ENCODE data around the gene NDUFC2. TPM values are rescaled to one million over a fixed set of nuclear protein-coding genes. Genes with fewer than 3 reads are reported as not detected.
A peak's percentile ranks its signal among the peaks of the same experiment; 100 is the strongest.

Gene NDUFC2
- total and polyA plus RNA-seq, 2 experiments from 2014 or later: 122 to 711 TPM

- H3K9me3 Mint-ChIP-seq: no peaks in the 10 kb centered on the region
- no peak for ATAC-seq
- Histone ChIP-seq H3K36me3 (ENCODE audit: insufficient read depth) (no peaks in the 10 kb centered on the region), H3K27ac (ENCODE audit: low read depth) (peak overlapping the region; percentile 70; the same call in 1 of the 2 replicates), H4K20me1 (replicated peaks; ENCODE audit: insufficient read depth) (no peaks in the 10 kb centered on the region), H3F3A (replicated peaks; ENCODE audit: low read depth) (no peaks in the 10 kb centered on the region), H3K4me3 (no peak overlapping the region), H3K27me3 (ENCODE audit: insufficient read depth) (no peaks in the 10 kb centered on the region), H2AFZ (peak overlapping the region; percentile 96; the same call in 1 of the 2 replicates), H3K9me2 (ENCODE audit: insufficient read depth) (peaks cover 6% of the 10 kb centered on the region; the same call in 1 of the 2 replicates), H3K79me2 (replicated peaks; ENCODE audit: insufficient read depth) (no peaks in the 10 kb centered on the region), H3K4me2 (no peak overlapping the region), H3K4me1 (ENCODE audit: insufficient read depth) (peaks cover 3% of the 10 kb centered on the region)
- H3K4me1 Mint-ChIP-seq: peaks cover 18% of the 10 kb centered on the region
- H3K27me3 Mint-ChIP-seq (ENCODE audit: insufficient read depth, low read depth, poor library complexity): peaks cover 4% of the 10 kb centered on the region
- H3K27ac Mint-ChIP-seq: no peak overlapping the region
- H3K4me3 Mint-ChIP-seq: no peak overlapping the region
- no peaks in the 10 kb centered on the region for H3K36me3 Mint-ChIP-seq (ENCODE audit: low read depth)
- TF ChIP-seq STAT1 (IDR thresholded peaks at IDR 0.05; ENCODE audit: unreplicated experiment) (no peak), ZNF114 (CRISPR knock-in tag; IDR thresholded peaks at IDR 0.05) (no peak), ZNF462 (CRISPR knock-in tag; IDR thresholded peaks at IDR 0.05) (no peak)
- no peak for DNase-seq (ENCODE audit: low spot score)
Observed at GRCh38 chr11:78039391-78039918, 40.2 kb downstream of the NDUFC2 start.

- no peak for ATAC-seq
- Mint-ChIP-seq H3K4me1 (peaks cover 19% of the 10 kb centered on the region), H3K36me3 (ENCODE audit: low read depth) (no peaks in the 10 kb centered on the region), H3K4me3 (no peak overlapping the region), H3K27me3 (ENCODE audit: insufficient read depth, low read depth, poor library complexity) (peaks cover 4% of the 10 kb centered on the region), H3K27ac (no peak overlapping the region), H3K9me3 (no peaks in the 10 kb centered on the region)
- Histone ChIP-seq H3K9me2 (ENCODE audit: insufficient read depth) (peaks cover 6% of the 10 kb centered on the region; the same call in 1 of the 2 replicates), H3K79me2 (replicated peaks; ENCODE audit: insufficient read depth) (no peaks in the 10 kb centered on the region), H3F3A (replicated peaks; ENCODE audit: low read depth) (no peaks in the 10 kb centered on the region), H3K36me3 (ENCODE audit: insufficient read depth) (no peaks in the 10 kb centered on the region), H2AFZ (no peak overlapping the region), H4K20me1 (replicated peaks; ENCODE audit: insufficient read depth) (no peaks in the 10 kb centered on the region), H3K4me2 (no peak overlapping the region), H3K27me3 (ENCODE audit: insufficient read depth) (no peaks in the 10 kb centered on the region), H3K4me3 (no peak overlapping the region), H3K4me1 (ENCODE audit: insufficient read depth) (peaks cover 3% of the 10 kb centered on the region), H3K27ac (ENCODE audit: low read depth) (no peak overlapping the region)
- no peak for DNase-seq (ENCODE audit: low spot score)
- TF ChIP-seq JUNB (IDR thresholded peaks at IDR 0.05; ENCODE audit: unreplicated experiment) (no peak), ZNF114 (CRISPR knock-in tag; IDR thresholded peaks at IDR 0.05) (no peak), CTCF (conservative IDR thresholded peaks at IDR 0.05; ENCODE audit: low read depth in 2 of 2) (no peak)
Observed at GRCh38 chr11:78038697-78039313, 40.9 kb downstream of the NDUFC2 start.
